OCI-LY1 (cell line): Measurements from ENCODE around the gene ZFPM1.

Experiments used
- H2AFZ ChIP-seq: fragments of 200-600 bp; sonication (generic), shearing (Covaris generic); 2 replicates; pipeline ENCODE4 v1.6.0; 2014; ENCODE audit warnings: antibody characterized with exemption, mild to moderate bottlenecking, low read length
- H3F3A ChIP-seq: fragments of 200-600 bp; sonication (generic), shearing (Covaris generic); 2 replicates; pipeline ENCODE4 v1.6.0; 2014; ENCODE audit warnings: mild to moderate bottlenecking, antibody characterized with exemption, low read length, moderate library complexity; ENCODE audit not compliant: insufficient read depth
- H3K27ac ChIP-seq: fragments of 200-600 bp; sonication (generic); 2 replicates; pipeline ENCODE4 v1.5.1; 2014; ENCODE audit warnings: low read length, mixed run types, mild to moderate bottlenecking, low read depth; ENCODE audit not compliant: poor library complexity, severe bottlenecking
- H3K27me3 ChIP-seq: fragments of 200-600 bp; sonication (generic); 2 replicates; pipeline ENCODE4 v1.6.0; 2014; ENCODE audit warnings: antibody characterized with exemption, mild to moderate bottlenecking, low read length, moderate library complexity; ENCODE audit not compliant: insufficient read depth
- H3K36me3 ChIP-seq: fragments of 200-600 bp; sonication (generic); 2 replicates; pipeline ENCODE4 v1.6.1; 2014; ENCODE audit warnings: mild to moderate bottlenecking, antibody characterized with exemption, low read length, moderate library complexity, mixed read lengths; ENCODE audit not compliant: insufficient read depth
- H3K4me1 ChIP-seq: fragments of 200-600 bp; sonication (generic); 2 replicates; pipeline ENCODE4 v1.5.1; 2014; ENCODE audit warnings: mild to moderate bottlenecking, low read length, moderate library complexity; ENCODE audit not compliant: insufficient read depth, severe bottlenecking
- H3K4me2 ChIP-seq: fragments of 200-600 bp; sonication (generic), shearing (Covaris generic); 2 replicates; pipeline ENCODE4 v1.6.1; 2014; ENCODE audit warnings: low read length
- H3K4me3 ChIP-seq: fragments of 200-600 bp; sonication (generic); 2 replicates; pipeline ENCODE4 v1.5.1; 2014; ENCODE audit warnings: low read length, low read depth, mild to moderate bottlenecking, mixed read lengths; ENCODE audit not compliant: poor library complexity, severe bottlenecking
- H3K79me2 ChIP-seq: fragments of 200-600 bp; shearing (Covaris generic); 2 replicates; pipeline ENCODE4 v1.6.1; 2016; ENCODE audit warnings: mixed run types, low read length, mixed read lengths; ENCODE audit not compliant: insufficient read depth
- H3K9ac ChIP-seq: fragments of 200-600 bp; sonication (generic), shearing (Covaris generic); 2 replicates; pipeline ENCODE4 v1.6.1; 2014; ENCODE audit warnings: mild to moderate bottlenecking, low read length, mixed read lengths
- H3K9me2 ChIP-seq: fragments of 200-600 bp; sonication (generic), shearing (Covaris generic); 2 replicates; pipeline ENCODE4 v1.6.1; 2014; ENCODE audit warnings: low read depth, mild to moderate bottlenecking, low read length, mixed read lengths
- H3K9me3 ChIP-seq: fragments of 200-600 bp; shearing (Covaris generic); 2 replicates; pipeline ENCODE4 v1.6.1; 2014; ENCODE audit warnings: low read length, mixed read lengths
- H4K20me1 ChIP-seq: fragments of 200-600 bp; sonication (generic), shearing (Covaris generic); 2 replicates; pipeline ENCODE4 v1.6.0; 2016; ENCODE audit warnings: mild to moderate bottlenecking, low read length; ENCODE audit not compliant: insufficient read depth
- CTCF ChIP-seq: fragments of 200-600 bp; sonication (generic), shearing (Covaris generic); IDR thresholded peaks from 2 replicates; pipeline ENCODE4 v1.5.1; 2017; ENCODE audit warnings: mild to moderate bottlenecking, antibody characterized with exemption, low read length, moderate library complexity, mixed read lengths
- EZH2 ChIP-seq: fragments of 200-600 bp; sonication (generic), shearing (Covaris generic); IDR thresholded peaks from 2 replicates; pipeline ENCODE4 v1.8.0; 2017; ENCODE audit warnings: borderline replicate concordance, mixed run types, mild to moderate bottlenecking, antibody characterized with exemption, low read length, moderate library complexity, mixed read lengths

ZFPM1 gene

GRCh38 chr16:88415713-88416323, 37.3 kb upstream of the ZFPM1 start:
- no peak for TF ChIP-seq EZH2
- TF ChIP-seq CTCF = no peak; the same call in 1 of the 2 replicates
- Histone ChIP-seq H2AFZ (no peak overlapping the region), H3K9ac (no peak overlapping the region), H3K36me3 (no peaks in the 10 kb centered on the region), H3K4me3 (no peak overlapping the region), H3K9me2 (no peaks in the 10 kb centered on the region), H3K27ac (no peak overlapping the region), H3K27me3 (0 out of 2 replicates have a peak, but pooled peaks cover 5% of the 10 kb centered on the region), H3K4me1 (no peaks in the 10 kb centered on the region), H3K79me2 (no peaks in the 10 kb centered on the region), H3F3A (no peaks in the 10 kb centered on the region), H4K20me1 (no peaks in the 10 kb centered on the region), H3K9me3 (no peaks in the 10 kb centered on the region), H3K4me2 (no peak overlapping the region)

- Histone ChIP-seq H4K20me1 (no peaks in the 10 kb centered on the region), H3K9ac (no peak overlapping the region), H3K4me3 (no peak overlapping the region), H3K9me2 (no peaks in the 10 kb centered on the region), H2AFZ (no peak overlapping the region), H3K79me2 (no peaks in the 10 kb centered on the region), H3K36me3 (no peaks in the 10 kb centered on the region), H3F3A (no peaks in the 10 kb centered on the region), H3K4me1 (no peaks in the 10 kb centered on the region), H3K27ac (no peak overlapping the region), H3K9me3 (no peaks in the 10 kb centered on the region), H3K4me2 (no peak overlapping the region), H3K27me3 (0 out of 2 replicates have a peak, but pooled peaks cover 5% of the 10 kb centered on the region)
- TF ChIP-seq EZH2 = no peak
- no peak for TF ChIP-seq CTCF
These were observed 36.4 kb upstream of the ZFPM1 start for GRCh38 chr16:88416686-88417085.

GRCh38 chr16:88417684-88418476, 35.2 kb upstream of the ZFPM1 start:
- H3K9ac ChIP-seq = no peak overlapping the region
- no peak overlapping the region for H3K4me3 ChIP-seq

More at GRCh38 chr16:88417684-88418476, 35.2 kb upstream of the ZFPM1 start:
- H2AFZ ChIP-seq = no peak overlapping the region
- H3K36me3 ChIP-seq = no peaks in the 10 kb centered on the region
- H4K20me1 ChIP-seq = no peaks in the 10 kb centered on the region
- TF ChIP-seq CTCF (no peak), EZH2 (no peak)
- H3K9me3 ChIP-seq = no peaks in the 10 kb centered on the region
- H3F3A ChIP-seq = no peaks in the 10 kb centered on the region
- H3K27me3 ChIP-seq = 0 out of 2 replicates have a peak, but pooled peaks cover 5% of the 10 kb centered on the region
- no peak overlapping the region for H3K27ac ChIP-seq
- H3K4me1 ChIP-seq = no peaks in the 10 kb centered on the region
- no peaks in the 10 kb centered on the region for H3K9me2 ChIP-seq
- no peaks in the 10 kb centered on the region for H3K79me2 ChIP-seq
- no peak overlapping the region for H3K4me2 ChIP-seq
